GM10847 (cell line): ENCODE results near the gene MBNL1.

Experiments
- POLR2A ChIP-seq: IDR thresholded peaks from 2 replicates; pipeline ENCODE4 v1.6.1; 2011; ENCODE audit not compliant: insufficient read length; ENCODE audit errors: extremely low read depth

Gene MBNL1

GRCh38 chr3:152295806-152296205, 27.1 kb downstream of the MBNL1 start:
- no peak for TF ChIP-seq POLR2A

- no peak for TF ChIP-seq POLR2A
These were observed 27.7 kb downstream of the MBNL1 start for GRCh38 chr3:152296382-152296781.

GRCh38 chr3:152296971-152297370, 28.2 kb downstream of the MBNL1 start:
- no peak for TF ChIP-seq POLR2A

DNA sequence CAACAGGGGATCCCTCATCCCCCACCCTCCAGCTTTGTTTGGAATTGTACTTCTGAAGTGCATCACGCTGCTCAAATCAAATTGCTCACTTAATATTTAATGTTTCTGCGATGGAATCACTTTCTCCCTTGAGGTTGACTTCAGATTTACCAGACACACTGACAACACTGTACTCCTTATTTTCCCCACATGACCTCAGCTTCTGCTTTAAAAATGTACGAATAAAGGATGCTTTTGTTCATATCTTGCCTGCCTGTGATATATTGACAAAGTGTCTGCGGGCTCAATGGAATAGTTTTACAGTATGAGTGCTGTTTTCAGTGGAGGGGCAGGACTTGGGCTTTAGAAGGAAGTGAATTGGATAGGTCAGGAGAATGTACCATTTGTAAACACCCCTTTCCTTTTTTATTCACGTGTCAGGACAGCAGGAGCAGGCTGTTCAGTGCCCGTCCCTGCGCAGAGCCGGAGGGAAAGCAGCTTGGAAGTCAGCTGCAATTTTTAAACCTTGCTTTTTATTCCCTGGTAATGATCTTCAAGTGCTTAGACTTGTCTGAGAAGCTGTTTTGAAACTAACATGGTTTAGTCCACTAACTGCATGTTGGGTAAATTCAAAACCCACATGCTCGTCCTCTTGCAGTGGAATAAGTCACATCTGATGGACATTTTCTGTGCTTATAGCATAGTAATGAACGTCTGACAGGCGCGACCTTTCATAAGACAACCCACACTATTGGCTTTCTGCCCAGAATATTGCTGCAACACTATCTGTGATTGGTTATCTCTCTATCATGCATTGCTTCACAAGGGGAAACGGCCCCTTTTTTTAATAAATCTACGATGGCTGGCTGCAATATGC, 29.9 kb downstream of the MBNL1 start:
- no peak for TF ChIP-seq POLR2A

DNA sequence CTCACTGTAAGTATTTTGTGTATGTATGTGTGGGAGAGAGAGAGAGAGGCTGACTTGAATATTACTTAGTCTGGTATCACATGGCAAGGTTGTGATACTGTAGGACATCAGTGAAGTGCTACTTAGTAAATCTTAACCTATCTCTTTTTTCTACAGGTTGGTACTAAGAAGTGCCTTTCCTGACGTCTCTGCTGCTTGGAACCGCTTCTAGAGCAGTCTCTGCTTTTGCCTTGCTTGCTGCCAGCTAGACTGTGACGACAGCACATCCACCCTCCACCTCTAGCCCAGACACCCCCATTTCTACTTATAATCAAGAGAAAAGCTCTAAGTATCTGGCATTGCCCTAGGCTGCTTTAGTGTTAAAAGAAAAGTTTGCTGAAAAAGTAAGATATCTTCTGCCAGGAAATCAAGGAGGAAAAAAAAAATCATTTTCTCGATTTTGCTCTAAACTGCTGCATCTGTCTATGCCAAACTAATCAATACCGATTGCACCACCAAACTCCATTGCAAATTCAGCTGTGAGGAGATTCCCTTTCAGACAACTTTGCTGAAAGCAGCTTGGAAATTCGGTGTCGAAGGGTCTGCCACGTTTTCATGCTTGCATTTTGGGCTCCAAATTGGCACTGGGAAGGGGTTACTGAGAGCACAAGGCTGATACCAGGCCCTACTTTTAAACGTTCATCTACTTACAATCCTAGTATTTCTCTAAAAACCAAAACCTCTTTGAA, 30.7 kb downstream of the MBNL1 start:
- TF ChIP-seq POLR2A, result no peak

DNA sequence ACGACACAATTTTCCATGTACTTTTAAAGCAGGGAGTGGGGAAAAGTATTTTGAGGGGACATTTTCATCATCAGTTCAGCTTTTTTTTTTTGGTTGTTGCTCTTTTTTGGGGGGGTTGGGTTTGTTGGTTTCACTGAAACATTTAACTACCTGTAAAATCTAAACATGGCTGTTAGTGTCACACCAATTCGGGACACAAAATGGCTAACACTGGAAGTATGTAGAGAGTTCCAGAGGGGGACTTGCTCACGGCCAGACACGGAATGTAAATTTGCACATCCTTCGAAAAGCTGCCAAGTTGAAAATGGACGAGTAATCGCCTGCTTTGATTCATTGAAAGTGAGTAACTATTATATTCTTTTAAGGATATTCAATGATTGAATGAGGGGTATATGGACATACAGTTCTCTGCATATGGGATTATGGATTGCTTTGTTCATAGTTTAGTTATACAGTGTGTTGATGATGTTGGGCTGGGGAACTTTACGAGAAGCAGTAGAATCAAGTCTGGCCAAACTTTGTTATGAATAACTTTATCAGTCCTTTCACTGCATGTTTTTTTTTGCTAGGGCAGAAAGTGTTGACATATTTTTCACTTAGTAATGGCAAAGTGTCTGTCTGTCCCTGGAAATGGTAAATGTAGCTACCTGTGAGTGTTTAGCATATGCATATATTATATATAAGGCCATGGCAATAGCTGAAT, 31.5 kb downstream of the MBNL1 start:
- TF ChIP-seq POLR2A, result no peak

DNA sequence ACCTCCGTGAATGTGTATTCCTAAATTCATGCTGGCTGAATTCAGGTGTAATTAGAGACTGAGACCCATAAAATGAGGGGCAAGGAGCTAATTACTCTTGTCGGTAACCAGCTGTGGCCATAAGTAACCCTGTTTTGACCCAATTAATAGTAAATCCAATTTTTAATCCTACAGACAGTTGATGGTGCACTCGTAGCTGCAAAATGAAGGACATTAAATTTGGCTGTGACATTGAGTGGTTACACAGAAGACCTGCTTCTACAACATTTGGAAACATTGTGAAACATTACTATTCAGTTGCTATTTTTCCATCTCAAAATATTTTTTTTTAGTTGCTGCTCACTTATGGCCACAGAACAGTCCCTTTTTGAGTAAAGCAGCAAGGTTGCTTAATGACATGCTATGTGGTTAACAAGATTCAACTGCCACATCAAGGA, 33.0 kb downstream of the MBNL1 start:
- no peak for TF ChIP-seq POLR2A

DNA sequence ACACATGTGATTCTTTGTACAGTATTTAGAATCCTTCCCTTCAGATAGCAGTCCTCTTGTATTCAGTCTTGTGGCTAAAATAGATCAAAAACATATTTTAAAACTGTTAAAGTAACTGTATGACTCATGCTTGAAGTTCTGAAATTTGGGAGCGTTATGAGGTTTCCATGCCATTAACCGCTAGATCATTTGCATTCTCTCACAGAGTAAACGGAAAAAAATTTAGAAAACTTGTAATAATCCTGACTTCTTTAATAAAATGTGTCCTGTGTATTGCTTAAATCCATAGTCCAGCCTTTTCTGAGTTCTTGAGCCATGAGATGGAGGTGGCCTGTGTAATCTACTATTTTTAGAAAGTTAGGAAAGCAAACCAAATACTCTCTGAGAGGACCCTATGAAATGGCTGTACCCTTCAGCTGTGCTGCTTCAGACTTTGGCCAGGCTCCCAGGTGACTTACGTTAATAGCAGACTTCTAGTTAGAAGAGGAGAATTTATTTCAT, 33.8 kb downstream of the MBNL1 start:
- no peak for TF ChIP-seq POLR2A

DNA sequence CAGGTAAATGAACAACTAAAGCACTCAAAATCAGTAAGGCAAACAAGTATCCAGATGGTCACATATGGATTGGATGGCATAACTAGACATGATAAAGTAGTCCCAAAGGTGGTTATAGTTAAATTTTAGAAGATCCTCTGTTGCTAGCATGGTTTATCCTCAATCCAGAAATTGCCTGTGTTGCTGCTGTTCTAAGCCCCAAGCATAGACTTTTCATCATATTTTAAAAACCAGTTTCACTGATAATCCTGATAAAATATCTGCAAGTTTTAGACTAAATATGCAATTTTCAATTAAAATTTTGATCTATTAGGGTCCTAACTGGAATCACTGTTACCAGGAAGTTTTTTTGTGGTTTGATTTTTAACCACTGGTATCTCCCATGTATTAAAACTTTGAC, 35.4 kb downstream of the MBNL1 start:
- TF ChIP-seq POLR2A, result no peak

GRCh38 chr3:152305075-152305474, 36.3 kb downstream of the MBNL1 start:
- TF ChIP-seq POLR2A, result no peak

DNA sequence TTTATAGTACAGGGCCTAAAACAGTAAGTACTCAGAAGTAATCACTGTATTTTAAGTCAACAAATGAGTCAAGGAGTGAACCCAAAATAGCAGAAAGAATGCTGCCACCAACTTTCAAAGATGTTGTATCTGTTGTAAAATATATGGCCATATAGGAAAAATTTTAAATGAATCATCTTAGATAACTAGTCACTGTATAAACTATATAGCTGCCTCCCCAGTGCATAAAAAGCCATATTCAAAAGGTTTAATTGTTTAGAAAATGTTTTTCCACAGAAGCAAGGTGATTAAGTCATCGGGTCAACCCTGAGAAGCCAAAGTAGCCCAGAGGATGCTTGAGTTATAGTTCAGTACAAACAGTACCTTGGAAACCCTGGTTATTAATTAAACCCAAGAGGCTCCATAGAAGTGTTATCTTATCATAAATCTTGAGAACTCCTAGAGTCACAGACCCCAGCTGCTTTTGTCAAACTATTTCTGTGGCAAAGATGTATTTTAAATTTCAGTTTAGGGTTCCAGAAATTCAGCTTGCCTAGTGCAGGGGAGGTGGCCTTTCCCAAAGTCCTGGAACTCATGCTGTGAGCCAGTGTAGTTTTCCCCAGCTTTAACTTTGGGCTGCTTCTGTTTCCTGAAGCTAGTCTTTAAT, 39.2 kb downstream of the MBNL1 start:
- no peak for TF ChIP-seq POLR2A

- TF ChIP-seq POLR2A, result no peak
These were observed 39.7 kb downstream of the MBNL1 start for GRCh38 chr3:152308475-152308844.

GRCh38 chr3:152309031-152309430, 40.3 kb downstream of the MBNL1 start:
- no peak for TF ChIP-seq POLR2A

GRCh38 chr3:152309535-152310307, 41.0 kb downstream of the MBNL1 start:
- no peak for TF ChIP-seq POLR2A
